ENCODE measurements around the gene HAO1.

- TF ChIP-seq, protein P1, sequence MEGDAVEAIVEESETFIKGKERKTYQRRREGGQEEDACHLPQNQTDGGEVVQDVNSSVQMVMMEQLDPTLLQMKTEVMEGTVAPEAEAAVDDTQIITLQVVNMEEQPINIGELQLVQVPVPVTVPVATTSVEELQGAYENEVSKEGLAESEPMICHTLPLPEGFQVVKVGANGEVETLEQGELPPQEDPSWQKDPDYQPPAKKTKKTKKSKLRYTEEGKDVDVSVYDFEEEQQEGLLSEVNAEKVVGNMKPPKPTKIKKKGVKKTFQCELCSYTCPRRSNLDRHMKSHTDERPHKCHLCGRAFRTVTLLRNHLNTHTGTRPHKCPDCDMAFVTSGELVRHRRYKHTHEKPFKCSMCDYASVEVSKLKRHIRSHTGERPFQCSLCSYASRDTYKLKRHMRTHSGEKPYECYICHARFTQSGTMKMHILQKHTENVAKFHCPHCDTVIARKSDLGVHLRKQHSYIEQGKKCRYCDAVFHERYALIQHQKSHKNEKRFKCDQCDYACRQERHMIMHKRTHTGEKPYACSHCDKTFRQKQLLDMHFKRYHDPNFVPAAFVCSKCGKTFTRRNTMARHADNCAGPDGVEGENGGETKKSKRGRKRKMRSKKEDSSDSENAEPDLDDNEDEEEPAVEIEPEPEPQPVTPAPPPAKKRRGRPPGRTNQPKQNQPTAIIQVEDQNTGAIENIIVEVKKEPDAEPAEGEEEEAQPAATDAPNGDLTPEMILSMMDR (conservative IDR thresholded peaks at IDR 0.05 in 1 of 2, IDR thresholded peaks at IDR 0.05 in 1 of 2; ENCODE audit: extremely low read depth in 1 of 2, insufficient read depth in 1 of 2, low read depth in 1 of 2, low read length in 2 of 2), result no peak
- no peak for TF ChIP-seq EZH2 (IDR thresholded peaks at IDR 0.05; ENCODE audit: borderline replicate concordance, low read length)
Observed at GRCh38 chr20:7930343-7930742, 9.9 kb downstream of the HAO1 start.
